Measurements from ENCODE around the gene MINPP1.

DNA sequence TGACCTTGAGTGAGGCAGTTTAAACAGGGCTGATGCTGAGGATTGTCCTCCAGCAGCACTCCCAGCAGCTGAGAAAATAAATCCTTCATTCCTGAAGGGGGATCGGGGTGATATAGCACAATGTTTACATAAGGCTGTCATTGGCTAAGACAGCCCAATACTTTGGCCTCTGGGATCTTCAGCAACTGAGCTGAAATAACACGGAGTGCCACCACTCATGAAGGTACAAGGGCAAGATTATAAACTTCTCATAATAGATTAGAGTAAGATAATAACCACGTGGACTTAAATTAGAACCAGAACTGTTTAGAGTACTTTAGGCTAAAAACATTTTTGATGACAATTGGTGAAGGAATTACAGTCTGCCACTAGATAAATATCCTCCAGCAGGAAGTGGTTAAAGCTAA lies 85.0 kb downstream of the MINPP1 start:
- TF ChIP-seq, protein P1, sequence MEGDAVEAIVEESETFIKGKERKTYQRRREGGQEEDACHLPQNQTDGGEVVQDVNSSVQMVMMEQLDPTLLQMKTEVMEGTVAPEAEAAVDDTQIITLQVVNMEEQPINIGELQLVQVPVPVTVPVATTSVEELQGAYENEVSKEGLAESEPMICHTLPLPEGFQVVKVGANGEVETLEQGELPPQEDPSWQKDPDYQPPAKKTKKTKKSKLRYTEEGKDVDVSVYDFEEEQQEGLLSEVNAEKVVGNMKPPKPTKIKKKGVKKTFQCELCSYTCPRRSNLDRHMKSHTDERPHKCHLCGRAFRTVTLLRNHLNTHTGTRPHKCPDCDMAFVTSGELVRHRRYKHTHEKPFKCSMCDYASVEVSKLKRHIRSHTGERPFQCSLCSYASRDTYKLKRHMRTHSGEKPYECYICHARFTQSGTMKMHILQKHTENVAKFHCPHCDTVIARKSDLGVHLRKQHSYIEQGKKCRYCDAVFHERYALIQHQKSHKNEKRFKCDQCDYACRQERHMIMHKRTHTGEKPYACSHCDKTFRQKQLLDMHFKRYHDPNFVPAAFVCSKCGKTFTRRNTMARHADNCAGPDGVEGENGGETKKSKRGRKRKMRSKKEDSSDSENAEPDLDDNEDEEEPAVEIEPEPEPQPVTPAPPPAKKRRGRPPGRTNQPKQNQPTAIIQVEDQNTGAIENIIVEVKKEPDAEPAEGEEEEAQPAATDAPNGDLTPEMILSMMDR (IDR thresholded peaks at IDR 0.05): no peak
- TF ChIP-seq POLR2A (IDR thresholded peaks at IDR 0.05): no peak
- no peak for TF ChIP-seq EP300 (IDR thresholded peaks at IDR 0.05; ENCODE audit: low read depth)

All from transverse colon (tissue), 3 donors.